Gastrocnemius medialis (tissue), 4 donors: ENCODE results near the gene LRRC8A. TPM values are rescaled to one million over a fixed set of nuclear protein-coding genes. Genes with fewer than 3 reads are reported as not detected.

Experiments
- ATAC-seq, 2 donors: fragments of 150-250 bp; one replicate each; pipeline ENCODE4 v1.9.1; 2016
- DNase-seq, 2 donors: peaks; one replicate each; pipeline ENCODE4 v3.0.0-alpha.2; 2019
- H3K27ac ChIP-seq, 4 donors: fragments of 200-600 bp; sonication (generic); 1 replicate in 1 of 4; 2 replicates in 3 of 4; pipeline ENCODE4 v1.5.1; 2016 to 2018; ENCODE audit warnings: mild to moderate bottlenecking in 2 of 4, moderate library complexity in 1 of 4
- H3K27me3 ChIP-seq, 3 donors: fragments of 200-600 bp; sonication (generic) in 2 of 3; 1 replicate in 1 of 3; 2 replicates in 2 of 3; pipeline versions ENCODE4 v1.5.1 to v1.6.0; 2016 to 2019; ENCODE audit warnings: mild to moderate bottlenecking in 1 of 3, moderate library complexity in 1 of 3
- H3K36me3 ChIP-seq, 2 donors: fragments of 200-600 bp; sonication (generic) in 1 of 2; one replicate each; pipeline ENCODE4 v1.5.1; 2017 to 2018
- H3K4me1 ChIP-seq, 2 donors: fragments of 200-600 bp; sonication (generic) in 1 of 2; one replicate each; pipeline ENCODE4 v1.5.1; 2016 to 2017; ENCODE audit warnings: mild to moderate bottlenecking in 2 of 2
- H3K4me3 ChIP-seq, 4 donors: fragments of 200-600 bp; sonication (generic) in 3 of 4; 1 replicate in 1 of 4; 2 replicates in 3 of 4; pipeline ENCODE4 v1.5.1; 2016 to 2019; ENCODE audit warnings: mild to moderate bottlenecking in 2 of 4
- H3K9me3 ChIP-seq, 3 donors: fragments of 200-600 bp; sonication (generic) in 2 of 3; 1 replicate in 1 of 3; 2 replicates in 2 of 3; pipeline ENCODE4 v1.5.1; 2016 to 2019
- CTCF ChIP-seq, 5 experiments: fragments of 450-650 bp in 3 of 5; fragments of 200-600 bp in 2 of 5; sonication (generic) in 2 of 5; IDR thresholded peaks in 4 of 5; conservative IDR thresholded peaks in 1 of 5; 1 replicate in 4 of 5; 2 replicates in 1 of 5; pipeline ENCODE4 v1.5.1; 2016 to 2019; ENCODE audit warnings: antibody characterized with exemption in 5 of 5, mild to moderate bottlenecking in 3 of 5, moderate library complexity in 3 of 5
- POLR2A ChIP-seq, 2 donors: fragments of 450-650 bp; IDR thresholded peaks; one replicate each; pipeline ENCODE4 v1.6.1; 2017; ENCODE audit warnings: antibody characterized with exemption in 2 of 2, mild to moderate bottlenecking in 2 of 2, moderate library complexity in 2 of 2
- in situ Hi-C, 4 donors: fragments of 200-750 bp; cut with MboI; loops; one replicate each; pipeline versions ENCODE4 v1.15.0 to v1.8.0; 2017; ENCODE audit warnings: low sequenced_read_pairs in 4 of 4
- intact Hi-C: fragments of 100-400 bp; cut with DNase I; formaldehyde crosslinking; loops from one replicate; pipeline ENCODE4 v1.15.1; 2023; ENCODE audit warnings: low total_unique reads
- total RNA-seq, 4 donors: library from RNA; depleted of rRNA; stranded (reverse); fragments of >200 nt; gene quantifications; one replicate each; pipeline versions ENCODE4 v1.1.0 to v1.2.3, GENCODE V29; 2016

Gene LRRC8A
- total RNA-seq, 4 donors from 2014 or later = 24.4 to 28.4 (median 27.0) TPM

- Histone ChIP-seq H3K27me3 (no peaks in the 10 kb centered on the region), H3K4me1 (peaks cover 83 to 88% of the 10 kb centered on the region in 2 donors), H3K27ac (peak overlapping the region; percentile 73 to 85 (median 82)), H3K9me3 (no peaks in the 10 kb centered on the region), H3K4me3 (peak overlapping the region; percentile 23 to 43 (median 30)), H3K36me3 (peaks cover 0 to 11% of the 10 kb centered on the region in 2 donors)
- intact Hi-C loops (loop anchor here (5.0 kb wide), 1 partner anchor 34 kb away; the partner anchor contains the start of genes KYAT1 and LRRC8A), in situ Hi-C loops (no loop called here)
- TF ChIP-seq CTCF (IDR thresholded peaks at IDR 0.05 in 4 of 5, conservative IDR thresholded peaks at IDR 0.05 in 1 of 5) (no peak), POLR2A (IDR thresholded peaks at IDR 0.05) (no peak)
- ATAC-seq (peak in 1 of 2 donors; percentile 18), DNase-seq (peak in 1 of 2 donors; percentile 59)
These were observed 34.3 kb downstream of the LRRC8A start for GRCh38 chr9:128916204-128916603.

- Histone ChIP-seq H3K27me3 (no peaks in the 10 kb centered on the region), H3K27ac (peak overlapping the region; percentile 73 to 85 (median 82)), H3K4me1 (peaks cover 82 to 84% of the 10 kb centered on the region in 2 donors), H3K36me3 (peaks cover 0 to 11% of the 10 kb centered on the region in 2 donors), H3K4me3 (peak overlapping the region; percentile 23 to 43 (median 30)), H3K9me3 (no peaks in the 10 kb centered on the region)
- TF ChIP-seq POLR2A (IDR thresholded peaks at IDR 0.05) = no peak
- no peak for TF ChIP-seq CTCF (IDR thresholded peaks at IDR 0.05 in 4 of 5, conservative IDR thresholded peaks at IDR 0.05 in 1 of 5)
- in situ Hi-C loops = no loop called here
- intact Hi-C loops = loop anchor here (5.0 kb wide), 1 partner anchor 34 kb away; the partner anchor contains the start of genes KYAT1 and LRRC8A
- no peak for ATAC-seq
- DNase-seq = no peak
These were observed 34.8 kb downstream of the LRRC8A start for GRCh38 chr9:128916745-128917144.

- Histone ChIP-seq H3K36me3 (peaks cover 0 to 11% of the 10 kb centered on the region in 2 donors), H3K9me3 (no peaks in the 10 kb centered on the region), H3K27me3 (no peaks in the 10 kb centered on the region), H3K4me3 (peak overlapping the region in 3 of 4 donors; percentile 23 to 43 (median 34)), H3K4me1 (peaks cover 80 to 82% of the 10 kb centered on the region in 2 donors), H3K27ac (peak overlapping the region; percentile 73 to 85 (median 82))
- in situ Hi-C loops = no loop called here
- DNase-seq = peak; percentile 65 to 81
- intact Hi-C loops = loop anchor here (5.0 kb wide), 1 partner anchor 35 kb away; the partner anchor contains the start of genes KYAT1 and LRRC8A
- peak; percentile 39 to 70 for ATAC-seq
- TF ChIP-seq CTCF (IDR thresholded peaks at IDR 0.05 in 4 of 5, conservative IDR thresholded peaks at IDR 0.05 in 1 of 5) (no peak), POLR2A (IDR thresholded peaks at IDR 0.05) (peak in 1 of 2 donors; percentile 48)
These were observed 35.4 kb downstream of the LRRC8A start for GRCh38 chr9:128917151-128917849.

GRCh38 chr9:128918921-128919320, 37.0 kb downstream of the LRRC8A start:
- DNase-seq = no peak

More at GRCh38 chr9:128918921-128919320, 37.0 kb downstream of the LRRC8A start:
- no peak for TF ChIP-seq CTCF (IDR thresholded peaks at IDR 0.05 in 4 of 5, conservative IDR thresholded peaks at IDR 0.05 in 1 of 5)
- TF ChIP-seq POLR2A (IDR thresholded peaks at IDR 0.05) = no peak
- in situ Hi-C loops = no loop called here
- Histone ChIP-seq H3K27me3 (no peaks in the 10 kb centered on the region), H3K9me3 (no peaks in the 10 kb centered on the region), H3K4me1 (peaks cover 69 to 73% of the 10 kb centered on the region in 2 donors), H3K4me3 (no peak overlapping the region), H3K36me3 (peaks cover 0 to 11% of the 10 kb centered on the region in 2 donors), H3K27ac (peak overlapping the region; percentile 81 to 85 (median 83))
- intact Hi-C loops = loop anchor here (5.0 kb wide), 1 partner anchor 37 kb away; the partner anchor contains the start of genes KYAT1 and LRRC8A
- ATAC-seq = no peak
